NCI-H1048 (cell line): ENCODE results near the gene CTBP2.

Experiments used
- DNase-seq: peaks from one replicate; lab custom pipeline; 2025; lab: John Stamatoyannopoulos, UW

CTBP2 gene

GRCh38 chr10:125106586-125106985, 53.8 kb downstream of the CTBP2 start:
- no peak for DNase-seq

- no peak for DNase-seq
Observed at GRCh38 chr10:125105706-125106255, 54.6 kb downstream of the CTBP2 start.

DNA sequence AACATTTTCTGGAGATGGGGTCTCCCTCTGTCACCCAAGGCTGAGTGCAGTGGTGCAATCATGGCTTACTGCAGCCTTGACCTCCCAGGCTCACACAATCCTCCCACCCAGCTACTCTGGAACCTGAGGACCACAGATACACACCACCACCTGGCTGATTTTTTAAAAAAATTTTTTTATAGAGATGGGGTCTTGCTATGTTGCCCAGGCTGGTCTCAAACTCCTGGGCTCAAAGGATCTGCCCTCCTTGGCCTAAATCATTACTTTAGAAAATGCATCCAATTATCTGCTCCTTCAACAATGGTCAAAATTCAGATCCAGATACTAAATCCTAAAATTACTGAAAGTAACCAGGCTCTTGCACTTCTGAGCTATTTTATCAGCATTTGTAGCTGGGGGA, 55.2 kb downstream of the CTBP2 start:
- no peak for DNase-seq

DNA sequence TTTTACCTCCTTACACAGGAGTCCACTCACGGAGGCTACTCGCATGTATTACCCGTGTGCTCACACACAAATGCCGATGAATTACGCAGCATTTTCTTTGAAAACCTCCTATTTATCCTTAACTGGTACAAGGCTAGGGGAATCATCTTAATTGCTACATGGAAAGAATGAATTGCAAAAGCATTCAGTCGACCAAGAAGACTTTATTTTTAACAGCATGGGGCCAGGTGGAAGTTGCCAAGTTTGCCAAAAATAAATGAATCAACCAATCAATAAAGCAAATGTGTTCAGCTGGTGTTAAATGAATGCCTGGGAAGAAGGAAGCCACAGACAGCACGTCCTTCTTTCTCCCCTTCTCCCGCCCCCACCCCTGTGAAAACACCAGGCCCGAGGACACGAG, 55.8 kb downstream of the CTBP2 start:
- DNase-seq, result no peak

DNA sequence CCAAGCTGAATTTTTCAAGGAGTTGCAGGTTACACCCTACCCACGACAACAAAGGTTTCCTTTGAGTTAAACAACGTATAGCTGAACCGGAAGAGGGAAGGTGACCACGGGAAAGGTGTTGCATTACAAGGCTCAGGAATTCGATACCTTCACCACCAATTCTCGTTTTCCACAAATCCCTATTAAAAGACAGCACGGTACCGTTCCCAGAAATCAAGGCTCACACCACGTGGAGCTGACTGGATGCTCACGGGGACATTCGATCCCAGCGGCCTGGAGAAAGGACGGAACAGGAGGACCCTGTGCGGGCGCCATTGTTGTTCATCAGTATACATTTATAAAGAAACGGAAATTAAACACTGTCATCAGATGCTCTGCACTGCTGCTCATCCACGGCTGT, 56.4 kb downstream of the CTBP2 start:
- DNase-seq, result no peak

- no peak for DNase-seq
Observed at GRCh38 chr10:125103466-125103865, 56.9 kb downstream of the CTBP2 start.

DNA sequence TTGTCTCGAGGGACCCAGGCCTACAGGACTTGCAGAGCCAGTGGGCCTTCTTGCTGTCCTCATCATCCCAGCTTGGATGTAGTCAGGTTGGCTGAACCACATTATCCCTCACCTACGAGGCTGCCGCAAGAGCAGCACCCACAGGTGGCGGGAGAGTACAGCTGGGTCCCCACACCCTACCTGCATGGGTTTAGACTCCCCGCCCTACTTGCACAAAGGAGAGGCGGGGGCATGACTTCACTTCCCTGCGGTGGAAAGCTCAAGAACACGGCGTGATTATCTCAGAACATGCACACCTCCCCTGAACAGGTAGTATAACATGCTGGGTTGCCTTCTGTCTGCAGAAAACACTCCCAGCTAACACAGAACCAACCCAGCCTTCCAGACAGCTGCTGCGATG, 57.5 kb downstream of the CTBP2 start:
- DNase-seq, result no peak

- no peak for DNase-seq
Observed at GRCh38 chr10:125102246-125102645, 58.1 kb downstream of the CTBP2 start.

DNA sequence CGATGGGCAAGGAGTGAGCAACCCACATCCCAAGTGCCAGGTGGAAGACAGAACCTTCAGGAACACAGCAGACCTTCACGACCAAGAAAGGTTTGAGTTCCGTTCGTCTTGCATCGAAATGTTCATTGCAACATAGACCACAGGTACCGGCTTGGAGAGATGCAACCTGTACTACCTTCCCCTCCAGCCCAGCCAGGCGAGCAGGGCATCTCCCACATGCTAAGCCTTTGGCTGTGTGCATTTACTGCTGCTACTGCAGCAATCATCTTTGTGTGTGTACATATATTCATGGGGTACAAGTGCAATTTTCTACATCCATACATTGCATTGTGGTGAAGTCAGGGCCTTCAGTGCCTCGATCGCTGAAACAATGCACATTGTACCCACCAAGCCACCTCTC, 58.8 kb downstream of the CTBP2 start:
- no peak for DNase-seq

DNA sequence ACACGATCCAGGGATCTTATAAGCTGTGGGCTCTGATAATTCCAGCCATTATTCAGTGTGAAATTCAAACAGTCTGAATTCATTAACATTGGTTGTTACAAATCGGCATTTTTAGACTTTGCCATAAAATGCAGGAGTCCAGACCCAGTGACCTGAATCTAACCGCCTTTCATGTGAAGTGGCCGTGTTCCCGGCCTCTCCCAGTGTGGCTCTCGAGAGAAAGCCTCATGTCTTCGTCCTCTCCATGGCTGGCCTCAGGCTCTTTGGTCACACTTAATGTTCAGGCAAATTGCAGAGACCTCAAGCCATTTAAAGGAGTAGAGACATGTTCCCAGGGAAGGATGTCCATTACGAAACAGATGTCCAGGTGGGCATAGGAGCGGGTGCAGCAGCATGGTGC, 59.3 kb downstream of the CTBP2 start:
- DNase-seq, result no peak

GRCh38 chr10:125097409-125098070, 62.8 kb downstream of the CTBP2 start:
- no peak for DNase-seq

- DNase-seq, result no peak
Observed at GRCh38 chr10:125096975-125097374, 63.4 kb downstream of the CTBP2 start.

GRCh38 chr10:125096371-125096770, 64.0 kb downstream of the CTBP2 start:
- DNase-seq, result no peak

- no peak for DNase-seq
Observed at GRCh38 chr10:125095776-125096175, 64.6 kb downstream of the CTBP2 start.

GRCh38 chr10:125095228-125095627, 65.1 kb downstream of the CTBP2 start:
- DNase-seq, result no peak

DNA sequence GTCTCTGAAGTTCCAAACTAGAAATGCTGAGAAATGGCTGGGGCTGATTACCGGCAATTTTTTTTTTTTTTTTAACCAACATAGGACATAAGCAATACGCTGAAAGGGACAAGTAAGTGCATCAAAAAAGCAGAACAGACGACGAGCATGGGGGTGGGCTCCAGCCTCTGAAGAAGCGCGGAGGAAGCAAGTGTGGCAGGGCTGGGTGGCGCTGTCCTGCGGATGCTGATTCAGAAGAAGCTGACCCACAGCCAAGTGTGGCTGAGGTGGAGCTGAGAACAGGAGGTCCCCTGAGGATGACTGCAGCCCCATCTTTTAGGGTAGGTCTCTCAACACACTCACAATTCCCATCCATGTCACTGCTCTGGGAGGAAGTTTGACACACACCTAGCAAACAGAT, 65.6 kb downstream of the CTBP2 start:
- no peak for DNase-seq

- no peak for DNase-seq
Observed at GRCh38 chr10:125093974-125094705, 66.2 kb downstream of the CTBP2 start.

DNA sequence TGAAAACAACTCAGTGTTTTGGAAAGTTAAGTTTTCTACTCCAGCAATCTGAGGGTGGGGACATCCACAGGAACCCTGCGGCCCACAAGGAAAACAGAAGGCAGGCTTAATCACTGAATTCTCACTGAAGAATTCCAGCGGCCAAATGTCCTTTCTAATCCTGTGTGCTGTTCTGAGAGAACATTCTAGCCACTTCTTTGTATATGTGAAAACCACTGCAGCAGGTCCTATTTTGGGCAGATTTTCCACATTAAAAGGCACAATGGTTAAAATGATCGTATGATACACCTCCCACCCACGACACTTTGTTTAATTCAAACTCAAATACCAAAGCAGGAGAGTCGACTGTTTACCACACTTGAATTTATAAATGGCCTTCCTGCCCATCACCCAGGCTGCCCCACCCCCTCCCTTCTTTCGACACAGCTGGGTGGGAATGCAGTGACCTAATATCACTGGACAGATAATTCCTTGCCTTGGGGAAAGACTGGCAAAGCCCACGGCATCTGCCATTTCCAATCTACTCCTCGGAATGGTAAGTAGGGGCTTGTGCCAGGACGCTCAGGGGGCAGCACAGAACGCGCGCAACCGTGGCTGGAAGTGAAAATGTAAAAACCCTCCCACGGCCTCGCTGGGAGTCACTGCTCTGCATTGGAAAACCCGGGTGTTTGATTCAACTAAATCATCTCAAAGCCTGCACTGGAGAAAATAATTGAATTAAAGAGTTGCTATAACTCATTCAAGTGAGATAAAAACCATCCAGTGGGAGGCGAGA, 67.0 kb downstream of the CTBP2 start:
- no peak for DNase-seq

DNA sequence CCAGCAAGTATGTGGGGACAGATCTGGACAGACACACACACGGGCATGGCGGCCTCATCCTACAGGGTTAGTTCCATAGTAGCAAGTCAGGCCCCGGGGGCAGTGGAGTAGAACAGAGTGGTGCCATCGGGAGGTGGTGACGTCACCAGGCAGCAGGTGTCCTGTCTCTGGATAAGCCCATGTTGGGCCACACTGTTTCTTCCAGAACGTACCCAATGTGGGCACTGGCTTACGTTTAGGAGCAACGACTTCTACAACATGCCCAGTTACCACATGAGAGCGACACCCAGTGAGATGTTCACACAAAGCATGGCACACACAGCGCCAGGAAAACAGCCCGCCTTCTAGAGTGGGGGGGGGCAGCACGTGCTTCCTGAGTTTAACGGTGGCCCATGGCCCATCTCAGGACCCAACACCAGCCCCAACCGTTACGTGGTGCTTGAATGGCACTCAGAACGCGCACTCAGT, 67.8 kb downstream of the CTBP2 start:
- no peak for DNase-seq

DNA sequence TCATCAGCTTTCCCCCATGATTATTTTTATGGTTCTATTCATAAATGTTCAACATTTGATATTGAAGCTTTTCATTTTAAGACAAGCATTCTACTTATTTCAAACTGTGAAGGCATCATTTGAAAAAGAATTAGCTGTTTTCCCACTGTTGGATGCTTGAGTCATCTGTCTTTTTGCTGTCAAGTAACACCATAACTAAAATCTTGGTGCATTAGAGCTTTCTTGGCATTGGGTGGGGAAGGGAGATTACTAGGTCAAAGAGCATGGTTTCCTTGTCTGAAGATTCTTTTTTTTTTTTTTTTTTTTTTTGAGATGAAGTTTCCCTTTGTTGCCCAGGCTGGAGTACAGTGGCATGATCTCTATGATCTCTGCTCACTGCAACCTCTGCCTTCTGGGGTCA, 68.5 kb downstream of the CTBP2 start:
- DNase-seq, result no peak

DNA sequence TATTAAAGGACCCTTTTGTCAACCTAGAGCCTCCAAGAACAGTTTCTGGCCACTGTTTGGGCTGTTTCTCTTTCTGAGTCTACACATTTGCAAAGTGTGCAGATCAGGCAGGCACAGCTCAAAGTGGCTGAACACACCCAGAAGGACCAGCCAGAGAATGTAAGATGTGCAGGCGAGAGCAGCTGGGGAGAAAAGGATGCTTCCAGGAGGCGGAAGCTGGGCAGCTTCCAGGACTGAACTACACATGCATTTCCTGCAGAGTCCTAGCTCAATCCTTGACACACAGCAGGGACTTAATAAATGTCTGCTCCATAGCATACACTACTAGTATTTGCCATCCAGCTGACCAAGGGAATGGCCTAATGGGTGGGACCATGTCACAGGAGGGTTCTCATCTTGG, 70.9 kb downstream of the CTBP2 start:
- no peak for DNase-seq

GRCh38 chr10:125087897-125088215, 72.5 kb downstream of the CTBP2 start:
- DNase-seq, result no peak
